ENCODE data around the gene EVI2A.

DNA sequence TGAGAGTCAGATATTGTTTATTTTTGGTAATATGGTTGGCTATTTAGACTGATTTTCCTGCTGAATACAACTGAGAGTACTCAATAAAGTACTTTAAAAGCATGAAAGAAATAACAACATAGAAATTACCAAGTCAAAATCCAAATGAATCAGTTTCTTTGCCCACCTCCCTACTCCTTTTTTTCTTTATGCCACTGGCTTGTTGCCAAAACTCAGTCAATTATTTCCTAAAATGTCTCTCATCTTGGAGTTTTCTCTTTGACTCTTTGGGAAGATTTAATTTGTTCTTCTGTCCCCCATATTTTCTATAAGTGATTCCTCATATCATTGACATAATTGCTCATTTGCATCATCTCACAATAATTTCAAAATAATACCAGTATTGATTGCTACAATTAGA, 21.8 kb downstream of the EVI2A start:
- TF ChIP-seq, protein P1, sequence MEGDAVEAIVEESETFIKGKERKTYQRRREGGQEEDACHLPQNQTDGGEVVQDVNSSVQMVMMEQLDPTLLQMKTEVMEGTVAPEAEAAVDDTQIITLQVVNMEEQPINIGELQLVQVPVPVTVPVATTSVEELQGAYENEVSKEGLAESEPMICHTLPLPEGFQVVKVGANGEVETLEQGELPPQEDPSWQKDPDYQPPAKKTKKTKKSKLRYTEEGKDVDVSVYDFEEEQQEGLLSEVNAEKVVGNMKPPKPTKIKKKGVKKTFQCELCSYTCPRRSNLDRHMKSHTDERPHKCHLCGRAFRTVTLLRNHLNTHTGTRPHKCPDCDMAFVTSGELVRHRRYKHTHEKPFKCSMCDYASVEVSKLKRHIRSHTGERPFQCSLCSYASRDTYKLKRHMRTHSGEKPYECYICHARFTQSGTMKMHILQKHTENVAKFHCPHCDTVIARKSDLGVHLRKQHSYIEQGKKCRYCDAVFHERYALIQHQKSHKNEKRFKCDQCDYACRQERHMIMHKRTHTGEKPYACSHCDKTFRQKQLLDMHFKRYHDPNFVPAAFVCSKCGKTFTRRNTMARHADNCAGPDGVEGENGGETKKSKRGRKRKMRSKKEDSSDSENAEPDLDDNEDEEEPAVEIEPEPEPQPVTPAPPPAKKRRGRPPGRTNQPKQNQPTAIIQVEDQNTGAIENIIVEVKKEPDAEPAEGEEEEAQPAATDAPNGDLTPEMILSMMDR (IDR thresholded peaks at IDR 0.05; ENCODE audit: insufficient read depth, low read length, poor library complexity, severe bottlenecking): no peak
- TF ChIP-seq EZH2phosphoT487 (conservative IDR thresholded peaks at IDR 0.05; ENCODE audit: low read length): no peak

All from SU-DHL-6 (cell line).